IPS-18a (cell line): ENCODE data around the gene ROCK1.

ENCODE experiments used
- H3K27ac ChIP-seq: one replicate; pipeline ENCODE4 v1.5.1; 2013; ENCODE audit warnings: low read length
- H3K27me3 ChIP-seq: one replicate; pipeline ENCODE4 v1.6.1; 2013; ENCODE audit warnings: mild to moderate bottlenecking, low read length; ENCODE audit not compliant: control insufficient read depth, insufficient read depth
- H3K36me3 ChIP-seq: one replicate; pipeline ENCODE4 v1.6.1; 2013; ENCODE audit warnings: low read depth, low read length; ENCODE audit not compliant: control insufficient read depth
- H3K4me1 ChIP-seq: one replicate; pipeline ENCODE4 v1.6.1; 2013; ENCODE audit warnings: low read depth, low read length; ENCODE audit not compliant: control insufficient read depth
- H3K4me3 ChIP-seq: one replicate; pipeline ENCODE4 v1.5.1; 2013; ENCODE audit warnings: low read length
- H3K9ac ChIP-seq: one replicate; pipeline ENCODE4 v1.6.1; 2013; ENCODE audit warnings: mild to moderate bottlenecking, low read length, moderate library complexity
- H3K9me3 ChIP-seq: one replicate; pipeline ENCODE4 v1.6.1; 2013; ENCODE audit warnings: low read depth, low read length; ENCODE audit not compliant: control insufficient read depth

The ROCK1 gene

DNA sequence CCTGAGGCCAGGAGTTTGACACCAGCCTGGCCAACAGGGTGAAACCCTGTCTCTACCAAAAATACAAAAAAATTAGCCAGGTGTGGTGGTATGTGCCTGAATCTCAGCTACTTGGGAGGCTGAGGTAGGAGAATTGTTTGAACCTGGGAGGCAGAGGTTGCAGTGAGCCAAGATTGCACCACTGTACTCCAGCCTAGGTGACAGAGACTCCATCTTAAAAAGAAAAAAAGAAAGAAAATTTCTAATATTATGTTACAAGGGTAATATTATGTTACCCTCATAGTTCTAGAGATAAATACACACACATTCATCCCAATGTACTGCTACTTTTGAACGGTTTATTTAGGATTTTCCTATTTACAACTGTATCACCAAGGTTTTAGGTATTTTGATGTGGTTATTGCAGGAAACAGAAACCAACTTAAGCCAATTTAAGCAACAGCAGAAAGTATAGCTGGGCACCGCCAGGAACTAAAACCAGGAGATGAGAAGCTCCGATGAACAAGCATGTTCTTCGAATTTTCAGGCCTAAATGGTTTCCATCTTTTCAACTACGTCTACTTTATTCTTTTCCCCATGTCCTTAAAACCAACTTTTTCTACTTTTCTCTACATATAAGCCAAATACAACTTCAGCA lies 11.8 kb upstream of the ROCK1 start:
- Histone ChIP-seq H3K9ac (no peak overlapping the region), H3K36me3 (no peaks in the 10 kb centered on the region), H3K9me3 (no peaks in the 10 kb centered on the region), H3K27me3 (no peaks in the 10 kb centered on the region), H3K4me1 (peaks cover under 1% of the 10 kb centered on the region), H3K27ac (no peak overlapping the region), H3K4me3 (no peak overlapping the region)

DNA sequence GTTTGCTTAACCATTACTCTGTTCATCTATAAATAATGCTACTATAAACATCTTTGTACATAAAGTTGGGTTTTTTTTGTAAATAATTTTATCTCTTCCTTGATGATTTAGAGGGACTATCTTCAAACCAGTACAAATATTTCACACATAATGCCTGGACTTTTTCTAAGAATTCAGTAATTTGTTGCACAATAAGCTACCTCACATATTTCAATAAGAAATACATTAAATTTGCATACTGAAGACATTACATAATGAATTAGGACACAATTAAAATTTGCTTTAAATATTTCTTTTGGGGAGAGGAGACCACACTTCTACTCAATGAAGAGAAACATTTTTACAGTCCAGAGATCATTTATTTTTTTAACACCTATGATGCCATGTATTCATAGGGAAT lies 7.2 kb upstream of the ROCK1 start:
- H3K36me3 ChIP-seq, result no peaks in the 10 kb centered on the region
- H3K9me3 ChIP-seq, result no peaks in the 10 kb centered on the region
- peaks cover under 1% of the 10 kb centered on the region for H3K27me3 ChIP-seq
- peaks cover 28% of the 10 kb centered on the region for H3K4me1 ChIP-seq
- no peak overlapping the region for H3K9ac ChIP-seq
- H3K4me3 ChIP-seq, result no peak overlapping the region
- H3K27ac ChIP-seq, result no peak overlapping the region

DNA sequence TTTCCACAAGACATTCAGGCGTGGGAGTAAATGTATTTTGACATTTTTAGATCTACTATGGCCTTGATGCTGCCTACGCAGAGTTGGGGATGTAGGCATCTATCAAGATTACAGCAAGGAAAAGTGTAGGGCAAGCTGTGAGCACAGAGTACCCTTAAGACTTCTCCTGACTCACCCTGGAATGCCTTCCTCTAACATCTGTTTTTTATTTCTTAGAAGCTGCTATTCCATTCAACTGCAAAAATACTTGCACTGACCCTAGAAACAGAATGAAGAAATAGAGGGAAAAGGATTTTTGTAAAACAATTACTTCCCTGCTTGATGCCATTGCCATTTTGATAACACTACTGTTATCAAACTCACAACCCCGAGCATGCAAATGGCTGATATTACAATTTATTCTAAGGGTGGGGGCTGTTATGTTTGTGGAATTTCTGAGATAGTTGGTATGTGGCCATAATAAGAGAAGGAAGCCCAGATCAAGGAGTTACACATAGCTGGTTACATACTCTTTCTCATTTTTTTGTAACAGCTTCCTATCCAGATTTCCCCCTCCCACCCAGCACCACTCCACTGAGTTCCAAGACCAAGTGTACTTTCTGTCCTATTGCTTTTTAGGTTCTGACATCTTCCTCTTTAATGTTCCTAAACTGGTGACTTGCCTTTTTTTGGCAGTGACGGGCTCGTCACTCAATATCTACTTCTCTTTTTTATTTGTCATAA lies 6.0 kb upstream of the ROCK1 start:
- H3K36me3 ChIP-seq, result no peaks in the 10 kb centered on the region
- no peaks in the 10 kb centered on the region for H3K9me3 ChIP-seq
- peak overlapping the region; percentile 29 for H3K4me3 ChIP-seq
- peaks cover 28% of the 10 kb centered on the region for H3K4me1 ChIP-seq
- H3K27ac ChIP-seq, result no peak overlapping the region
- no peak overlapping the region for H3K9ac ChIP-seq
- H3K27me3 ChIP-seq, result peaks cover 13% of the 10 kb centered on the region

DNA sequence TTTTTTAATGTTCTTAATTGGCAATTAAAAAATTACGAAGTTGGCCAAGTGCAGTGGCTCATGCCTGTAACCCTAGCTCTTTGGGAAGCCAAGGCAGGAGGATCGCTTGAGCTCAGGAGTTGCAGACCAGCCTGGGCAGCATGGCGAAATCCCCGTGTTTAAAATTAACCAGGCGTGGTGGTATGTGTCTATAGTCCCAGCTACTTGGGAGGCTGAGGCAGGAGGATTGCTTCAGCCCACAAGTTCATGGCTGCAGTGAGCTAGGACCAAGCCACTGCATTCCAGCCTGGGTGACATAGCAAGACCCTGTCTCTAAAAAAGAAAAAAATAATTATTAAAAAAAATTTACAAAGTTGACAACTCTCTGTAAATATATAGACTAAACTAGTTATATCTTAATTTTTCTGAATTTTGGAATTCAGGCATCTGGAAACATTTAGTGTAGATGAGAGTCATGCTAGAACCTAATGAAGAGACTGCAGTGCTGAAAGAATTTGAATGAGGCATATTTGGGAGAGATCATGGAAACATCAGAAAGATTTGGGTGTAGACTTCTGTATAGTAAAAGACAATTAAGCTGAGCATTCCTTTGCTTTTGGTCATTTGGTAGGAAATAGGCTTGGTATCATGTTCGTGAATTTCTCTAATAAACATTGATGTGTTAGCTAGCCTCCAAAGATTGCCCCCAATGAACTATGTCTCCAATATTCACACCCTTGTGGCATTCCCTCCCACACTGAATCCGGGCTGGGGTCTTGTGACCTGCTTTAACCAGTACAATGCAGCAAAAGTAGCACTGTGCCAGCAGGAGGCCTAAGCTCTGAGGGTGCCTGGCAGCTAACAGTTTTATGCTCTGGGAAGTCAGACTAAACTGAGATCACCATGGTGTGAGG lies 4.2 kb upstream of the ROCK1 start:
- H3K4me3 ChIP-seq, result no peak overlapping the region
- no peaks in the 10 kb centered on the region for H3K9me3 ChIP-seq
- H3K27ac ChIP-seq, result no peak overlapping the region
- peaks cover 16% of the 10 kb centered on the region for H3K27me3 ChIP-seq
- no peaks in the 10 kb centered on the region for H3K36me3 ChIP-seq
- H3K9ac ChIP-seq, result no peak overlapping the region
- peaks cover 28% of the 10 kb centered on the region for H3K4me1 ChIP-seq

DNA sequence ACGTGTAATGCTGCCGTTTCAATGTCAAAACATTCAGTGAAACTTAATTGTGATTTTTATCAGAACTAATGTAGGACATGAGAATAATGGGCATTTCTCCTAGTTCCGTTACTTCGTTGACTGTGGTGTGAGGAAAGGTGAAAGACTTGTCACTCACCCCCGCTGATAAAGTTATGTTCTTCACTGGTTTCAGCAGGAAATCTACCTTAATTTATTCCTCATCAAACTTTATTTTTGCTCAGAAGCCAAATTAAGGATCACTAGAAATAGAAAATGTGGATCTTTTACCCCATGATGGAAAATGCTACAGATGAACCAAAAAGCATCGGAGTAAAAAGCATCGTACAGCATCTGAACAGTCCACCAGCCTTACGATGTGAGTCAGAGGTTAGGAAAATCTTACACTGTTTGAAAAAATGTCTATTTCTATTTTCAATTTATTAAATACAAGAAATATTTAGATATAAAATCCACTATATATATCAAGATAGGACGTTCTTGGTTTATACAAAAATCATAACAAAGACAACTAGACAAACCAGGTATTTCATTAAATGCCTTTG lies 1.0 kb upstream of the ROCK1 start:
- H3K27me3 ChIP-seq, result peaks cover 20% of the 10 kb centered on the region
- H3K9me3 ChIP-seq, result no peaks in the 10 kb centered on the region
- no peaks in the 10 kb centered on the region for H3K36me3 ChIP-seq
- no peak overlapping the region for H3K27ac ChIP-seq
- H3K4me1 ChIP-seq, result peaks cover 38% of the 10 kb centered on the region
- no peak overlapping the region for H3K9ac ChIP-seq
- H3K4me3 ChIP-seq, result peak overlapping the region; percentile 89

DNA sequence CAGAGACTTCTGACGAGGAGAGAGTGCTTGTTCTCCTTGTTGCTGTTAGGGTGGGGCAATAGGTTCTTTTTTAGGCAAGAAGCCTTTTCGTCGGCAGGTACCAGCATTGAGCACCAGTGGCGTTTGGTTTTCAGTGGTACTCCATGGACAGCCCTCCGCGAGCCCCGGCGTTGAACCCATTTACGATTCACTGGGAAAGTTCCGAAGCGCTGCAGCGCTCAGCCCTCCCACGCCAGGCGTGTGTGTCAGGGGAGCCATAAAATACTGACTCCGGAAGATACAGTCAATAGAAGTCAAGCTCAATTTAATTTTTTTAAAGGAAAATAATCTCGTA lies 494 bp upstream of the ROCK1 start:
- Histone ChIP-seq H3K4me1 (peaks cover 33% of the 10 kb centered on the region), H3K36me3 (no peaks in the 10 kb centered on the region), H3K9me3 (no peaks in the 10 kb centered on the region), H3K27ac (no peak overlapping the region), H3K4me3 (peak overlapping the region; percentile 89), H3K9ac (peak overlapping the region; percentile 46), H3K27me3 (peaks cover 20% of the 10 kb centered on the region)

DNA sequence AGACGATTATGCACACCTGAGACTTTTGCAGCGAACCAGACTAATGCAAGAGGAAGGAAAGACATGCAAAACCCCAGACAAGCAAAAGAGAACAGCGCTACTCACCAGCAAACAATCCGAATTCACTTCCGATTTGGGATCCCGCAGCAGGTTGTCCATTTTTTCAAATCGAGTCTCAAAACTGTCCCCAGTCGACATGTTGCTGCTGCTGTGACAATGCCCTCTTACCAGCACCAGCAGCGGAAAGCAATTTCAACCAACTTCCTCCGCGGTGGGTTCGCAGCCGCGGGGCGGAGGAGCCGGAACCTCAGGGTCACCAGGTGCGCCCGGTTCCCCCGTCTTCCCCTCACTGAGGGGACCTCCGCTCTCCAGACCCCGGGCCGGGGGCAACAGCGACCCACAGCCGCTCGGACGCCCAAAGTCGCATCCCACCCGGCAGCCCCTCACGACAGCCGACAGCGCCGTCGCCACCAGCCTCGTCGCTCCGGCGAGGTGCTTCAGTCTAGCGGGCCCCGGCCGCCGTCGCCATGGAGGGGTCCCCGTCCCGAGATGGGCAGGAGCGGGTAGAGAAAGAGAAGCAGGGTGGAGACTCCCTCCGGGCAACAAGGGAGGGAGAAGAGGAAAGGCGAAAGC lies 784 bp downstream of the ROCK1 start:
- peaks cover 20% of the 10 kb centered on the region for H3K4me1 ChIP-seq
- peaks cover 20% of the 10 kb centered on the region for H3K27me3 ChIP-seq
- H3K36me3 ChIP-seq, result no peaks in the 10 kb centered on the region
- peak overlapping the region; percentile 99 for H3K4me3 ChIP-seq
- H3K9me3 ChIP-seq, result no peaks in the 10 kb centered on the region
- H3K27ac ChIP-seq, result no peak overlapping the region
- peak overlapping the region; percentile 81 for H3K9ac ChIP-seq

DNA sequence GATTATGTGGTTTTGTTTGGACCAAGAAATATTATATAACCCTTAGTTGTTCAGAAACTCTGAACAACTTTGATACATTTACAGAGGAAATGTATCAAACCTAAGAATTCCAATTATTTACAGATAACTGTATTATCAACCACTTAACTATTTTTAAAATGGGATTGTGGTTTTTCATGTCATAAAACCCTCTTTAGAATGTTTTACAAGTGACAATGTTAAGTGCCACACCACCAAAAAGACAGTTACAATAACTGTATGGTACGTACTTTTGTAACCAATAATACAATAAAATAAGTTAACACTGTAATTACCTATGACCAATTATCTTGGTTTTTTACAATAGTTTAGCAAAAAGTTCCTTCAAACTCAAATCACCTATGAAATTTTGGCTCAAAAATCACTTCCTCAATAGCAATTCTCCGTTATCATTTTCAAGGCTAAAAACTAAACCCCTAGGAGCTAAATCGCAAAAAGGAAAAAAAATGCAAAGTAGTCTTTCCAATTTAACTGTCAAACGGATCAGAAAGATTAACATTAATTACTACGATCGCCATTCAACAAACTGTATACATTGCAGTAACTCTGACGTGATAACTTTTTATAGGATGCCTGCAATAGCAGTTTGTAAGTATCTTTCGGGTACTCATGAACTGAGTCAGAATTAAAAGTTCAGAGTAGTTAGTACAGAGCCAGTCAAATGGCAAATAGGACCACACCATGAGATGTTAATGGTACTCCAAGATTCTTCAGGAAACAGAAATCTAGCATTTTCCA lies 1.5 kb downstream of the ROCK1 start:
- Histone ChIP-seq H3K4me1 (peaks cover 19% of the 10 kb centered on the region), H3K27me3 (peaks cover 20% of the 10 kb centered on the region), H3K36me3 (no peaks in the 10 kb centered on the region), H3K4me3 (peak overlapping the region; percentile 99), H3K9ac (peak overlapping the region; percentile 81), H3K27ac (no peak overlapping the region), H3K9me3 (no peaks in the 10 kb centered on the region)

DNA sequence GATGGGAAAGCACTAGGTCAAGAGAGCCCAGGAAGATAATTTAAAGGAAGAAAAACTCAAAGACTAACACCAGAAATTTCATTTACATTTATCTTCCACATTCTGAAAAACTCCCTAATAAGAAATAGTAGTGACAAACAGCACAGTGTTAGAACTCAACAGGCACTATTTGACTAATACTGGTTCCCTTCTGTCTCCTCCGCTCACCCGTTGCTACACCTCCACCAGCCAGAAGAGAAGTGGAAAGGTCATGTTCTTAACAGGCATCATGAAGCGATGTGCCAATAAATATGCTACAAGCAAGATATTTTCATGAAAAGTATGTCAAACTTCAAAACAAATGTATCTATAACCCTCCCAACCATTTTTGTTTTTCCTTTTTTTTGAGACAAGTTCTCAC lies 5.7 kb downstream of the ROCK1 start:
- no peaks in the 10 kb centered on the region for H3K36me3 ChIP-seq
- peaks cover 19% of the 10 kb centered on the region for H3K4me1 ChIP-seq
- no peak overlapping the region for H3K4me3 ChIP-seq
- H3K9me3 ChIP-seq, result no peaks in the 10 kb centered on the region
- peaks cover 4% of the 10 kb centered on the region for H3K27me3 ChIP-seq
- no peak overlapping the region for H3K9ac ChIP-seq
- no peak overlapping the region for H3K27ac ChIP-seq

- H3K4me1 ChIP-seq, result no peaks in the 10 kb centered on the region
- no peaks in the 10 kb centered on the region for H3K36me3 ChIP-seq
- no peak overlapping the region for H3K4me3 ChIP-seq
- H3K27ac ChIP-seq, result no peak overlapping the region
- H3K9me3 ChIP-seq, result no peaks in the 10 kb centered on the region
- no peaks in the 10 kb centered on the region for H3K27me3 ChIP-seq
- no peak overlapping the region for H3K9ac ChIP-seq
These were observed 10.4 kb downstream of the ROCK1 start for GRCh38 chr18:21101172-21101571.
